Left hindlimb (tissue), 1 donor: ENCODE measurements around the gene CEACAM16.
A peak's percentile ranks its signal among the peaks of the same experiment; 100 is the strongest.
"Not testable (repeated sequence)": the region's sequence is repeated elsewhere in the genome, so short reads cannot be mapped to it uniquely, and the experiment has no call there.

Source experiments
- DNase-seq: peaks from one replicate; pipeline ENCODE4 v3.0.0-alpha.2; 2018

The CEACAM16 gene

DNA sequence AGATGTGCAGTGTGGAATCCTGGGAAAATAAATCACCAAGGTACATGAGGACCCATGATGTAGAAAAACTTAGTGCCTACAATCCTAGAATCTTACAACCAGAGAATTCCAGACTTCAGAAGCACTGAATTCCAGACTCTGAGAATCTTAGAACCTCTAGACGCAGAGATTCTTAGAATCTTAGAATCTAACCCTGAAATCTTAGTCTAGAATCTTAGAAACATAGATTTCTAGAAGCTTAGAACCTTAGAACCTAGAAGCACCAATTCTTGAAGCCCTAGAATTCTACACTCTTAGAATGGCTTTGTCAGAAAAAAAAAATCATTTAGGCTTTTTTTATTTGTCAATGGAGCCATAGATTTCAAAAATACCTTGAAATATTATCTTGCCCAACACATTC is 6.0 kb downstream of the CEACAM16 start:
- no peak for DNase-seq

DNA sequence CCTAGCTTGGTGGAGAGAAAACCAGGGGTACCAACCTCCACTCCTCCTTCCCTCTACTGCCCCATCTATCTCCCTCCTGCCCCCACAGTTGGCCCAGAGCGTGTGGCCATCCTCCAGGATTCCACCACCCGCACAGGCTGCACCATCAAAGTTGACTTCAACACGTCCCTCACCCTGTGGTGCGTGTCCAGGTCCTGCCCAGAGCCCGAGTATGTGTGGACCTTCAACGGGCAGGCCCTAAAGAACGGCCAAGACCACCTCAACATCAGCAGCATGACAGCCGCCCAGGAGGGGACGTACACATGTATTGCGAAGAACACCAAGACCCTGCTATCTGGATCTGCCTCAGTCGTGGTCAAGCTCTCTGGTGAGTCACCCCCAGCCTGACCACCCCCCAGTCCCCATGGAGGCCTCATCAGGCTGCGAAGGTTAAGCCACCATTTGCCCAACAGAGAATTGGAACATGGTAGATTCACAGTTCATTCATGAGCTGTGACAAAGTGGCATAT is 6.6 kb downstream of the CEACAM16 start:
- no peak for DNase-seq

DNA sequence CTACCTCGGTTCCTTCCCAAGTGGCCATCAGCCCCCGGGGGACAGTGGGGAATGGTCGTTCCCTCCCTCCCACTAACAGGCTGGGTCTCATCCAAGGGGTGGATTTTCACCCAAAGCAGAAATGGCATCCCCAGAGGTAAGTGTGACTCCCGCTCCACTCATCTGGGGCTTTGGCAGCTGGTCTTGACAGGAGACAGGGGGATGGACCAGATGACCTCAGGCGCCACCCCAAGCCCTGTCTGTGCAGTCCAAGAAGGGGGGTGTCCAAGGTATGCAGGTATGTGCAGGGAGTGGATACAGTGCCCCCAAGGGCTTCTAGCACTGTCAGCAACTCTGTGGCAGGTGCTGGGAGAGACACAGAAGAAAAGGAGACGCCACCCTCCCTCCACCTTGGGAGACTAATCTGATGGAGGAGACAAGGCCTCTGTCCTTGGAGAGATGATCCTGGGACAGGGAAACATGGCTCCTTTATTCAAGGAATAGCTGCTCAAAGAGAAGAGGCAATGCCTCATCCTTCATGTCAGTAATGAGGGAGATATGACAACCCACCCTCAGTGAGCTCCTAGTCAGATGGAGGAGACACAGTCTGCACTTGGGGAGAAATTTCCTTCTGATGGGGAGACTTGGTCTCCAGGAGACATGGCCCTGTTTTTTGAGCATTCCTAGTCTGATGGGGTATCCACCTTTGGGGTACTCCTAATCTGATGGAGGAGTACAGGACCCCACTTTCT is 7.7 kb downstream of the CEACAM16 start:
- no peak for DNase-seq

DNA sequence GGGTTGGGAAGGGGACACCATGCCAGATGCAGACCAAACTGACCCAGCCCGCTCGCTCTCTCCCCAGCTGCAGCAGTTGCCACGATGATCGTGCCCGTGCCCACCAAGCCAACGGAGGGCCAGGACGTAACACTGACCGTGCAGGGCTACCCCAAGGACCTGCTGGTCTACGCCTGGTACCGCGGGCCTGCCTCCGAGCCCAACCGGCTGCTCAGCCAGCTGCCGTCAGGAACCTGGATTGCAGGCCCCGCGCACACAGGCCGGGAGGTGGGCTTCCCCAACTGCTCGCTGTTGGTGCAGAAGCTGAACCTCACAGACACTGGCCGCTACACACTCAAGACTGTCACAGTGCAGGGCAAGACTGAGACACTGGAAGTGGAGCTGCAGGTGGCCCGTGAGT is 8.8 kb downstream of the CEACAM16 start:
- DNase-seq = no peak

DNA sequence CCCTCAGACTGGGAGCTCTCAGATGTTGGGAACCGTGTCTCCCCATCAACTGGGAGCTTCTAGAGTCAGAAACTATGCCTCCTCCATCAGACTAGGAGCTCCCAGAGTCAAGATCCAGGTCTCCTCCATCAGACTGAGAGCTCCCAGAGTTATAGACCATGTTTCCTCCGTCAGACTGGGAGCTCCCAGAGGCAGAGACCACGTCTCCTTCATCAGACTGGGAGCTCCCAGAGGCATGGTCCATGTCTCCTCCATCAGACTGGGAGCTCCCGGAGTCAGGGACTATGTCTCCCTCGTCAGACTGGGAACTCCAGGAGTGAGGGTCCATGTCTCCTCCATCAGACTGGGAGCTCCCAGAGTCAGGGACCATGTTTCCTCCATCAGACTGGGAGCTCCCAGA is 10.0 kb downstream of the CEACAM16 start:
- no peak for DNase-seq

DNA sequence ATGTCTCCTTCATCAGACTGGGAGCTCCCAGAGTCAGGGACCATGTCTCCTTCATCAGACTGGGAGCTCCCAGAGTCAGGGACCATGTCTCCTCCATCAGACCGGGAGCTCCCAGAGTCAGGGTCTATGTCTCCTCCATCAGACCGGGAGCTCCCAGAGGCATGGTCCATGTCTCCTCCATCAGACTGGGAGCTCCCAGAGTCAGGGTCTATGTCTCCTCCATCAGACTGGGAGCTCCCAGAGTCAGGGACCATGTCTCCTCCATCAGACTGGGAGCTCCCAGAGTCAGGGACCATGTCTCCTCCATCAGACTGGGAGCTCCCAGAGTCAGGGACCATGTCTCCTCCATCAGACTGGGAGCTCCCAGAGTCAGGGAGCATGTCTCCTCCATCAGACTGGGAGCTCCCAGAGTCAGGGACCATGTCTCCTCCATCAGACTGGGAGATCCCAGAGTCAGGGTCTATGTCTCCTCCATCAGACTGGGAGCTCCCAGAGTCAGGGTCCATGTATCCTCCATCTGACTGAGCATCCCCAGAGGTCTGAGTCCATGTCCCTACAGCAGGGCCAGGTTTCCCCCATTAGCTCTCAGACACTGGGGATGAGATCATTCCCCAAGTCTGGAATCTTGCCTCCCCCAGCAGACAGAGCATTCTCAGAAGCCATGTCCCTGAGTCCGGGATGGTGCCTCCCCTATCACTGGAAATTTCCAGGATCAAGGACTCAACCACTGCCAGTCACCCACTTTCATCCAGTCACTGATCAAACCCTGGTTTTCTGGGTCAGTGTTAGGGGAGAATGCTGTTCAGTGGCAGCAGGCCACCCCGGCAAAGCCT is 10.7 kb downstream of the CEACAM16 start:
- not testable (repeated sequence) for DNase-seq

DNA sequence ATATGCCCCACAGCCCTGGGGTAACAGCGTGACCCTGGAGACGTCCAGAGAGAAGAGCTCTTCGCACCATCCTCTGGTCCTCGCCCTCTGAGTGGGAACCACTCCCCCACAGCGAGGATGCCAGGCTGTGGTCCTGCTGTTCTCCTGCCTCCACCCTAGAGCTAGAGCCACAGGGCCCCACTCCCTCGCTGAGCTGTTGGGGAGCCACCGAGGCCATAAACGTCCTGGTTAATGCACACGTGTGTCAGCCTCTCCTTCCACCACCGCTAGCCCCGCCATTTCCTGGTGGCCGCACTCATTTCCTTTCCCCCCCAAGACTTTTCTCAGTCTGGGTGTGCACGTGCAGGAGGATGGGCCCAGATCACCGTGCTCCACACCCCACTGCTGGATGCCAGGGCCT is 11.5 kb downstream of the CEACAM16 start:
- no peak for DNase-seq

DNA sequence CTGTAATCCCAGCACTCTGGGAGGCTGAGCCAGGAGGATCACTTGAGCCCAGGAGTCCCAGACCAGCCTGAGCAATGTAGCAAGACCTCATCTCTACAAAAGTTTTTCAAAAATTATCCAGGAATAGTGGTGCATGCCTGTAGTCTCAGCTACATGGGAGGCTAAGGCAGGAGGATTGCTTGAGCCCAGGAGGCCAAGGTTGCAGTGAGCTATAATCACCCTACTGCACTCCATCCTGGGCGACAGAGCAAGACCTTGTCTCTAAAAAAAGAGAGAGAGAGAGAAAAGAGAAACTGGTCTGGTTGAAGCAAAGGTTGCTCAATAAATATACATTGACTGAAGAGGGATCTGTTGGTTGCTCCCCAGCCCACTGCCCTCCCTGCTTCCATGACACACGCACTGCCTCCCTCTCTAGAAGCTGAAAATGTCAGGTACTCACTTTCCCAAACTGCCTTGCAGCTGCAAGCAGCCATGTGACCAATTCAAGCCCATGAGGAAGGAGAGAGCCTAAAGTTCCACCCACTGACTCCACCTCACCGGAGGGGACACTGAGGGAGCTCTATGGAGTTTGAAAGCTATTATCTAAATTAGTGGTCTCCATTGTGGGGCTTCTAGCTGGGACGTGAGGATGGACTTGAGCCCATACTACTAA is 14.0 kb downstream of the CEACAM16 start:
- DNase-seq = no peak

DNA sequence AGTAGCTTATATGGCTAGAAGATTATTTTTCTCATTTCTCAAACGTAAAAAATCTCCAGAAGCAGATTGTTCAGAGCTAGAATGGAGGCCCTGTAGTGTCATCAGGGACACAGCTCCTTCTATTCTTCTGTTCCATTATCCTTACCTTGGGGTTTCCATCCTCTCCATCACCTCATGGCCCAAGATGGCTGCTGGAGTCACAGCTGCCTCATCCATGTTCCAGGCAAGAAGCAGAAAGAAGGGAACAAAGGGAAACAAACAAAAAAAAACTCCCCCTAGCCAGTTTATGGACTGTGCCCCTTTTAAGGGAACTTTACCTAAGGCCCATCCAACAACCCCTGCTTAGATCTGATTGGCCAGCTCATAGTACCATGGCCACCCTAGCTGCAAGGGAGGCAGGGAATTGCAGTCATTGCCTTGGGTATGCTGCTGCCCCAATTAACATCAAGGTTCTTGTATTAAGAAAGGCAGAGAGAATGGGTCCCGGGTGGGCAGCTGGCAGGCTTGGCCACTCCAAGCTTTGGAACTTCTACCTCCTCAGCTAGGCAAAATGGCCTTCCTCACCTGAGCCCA is 15.7 kb downstream of the CEACAM16 start:
- no peak for DNase-seq

DNA sequence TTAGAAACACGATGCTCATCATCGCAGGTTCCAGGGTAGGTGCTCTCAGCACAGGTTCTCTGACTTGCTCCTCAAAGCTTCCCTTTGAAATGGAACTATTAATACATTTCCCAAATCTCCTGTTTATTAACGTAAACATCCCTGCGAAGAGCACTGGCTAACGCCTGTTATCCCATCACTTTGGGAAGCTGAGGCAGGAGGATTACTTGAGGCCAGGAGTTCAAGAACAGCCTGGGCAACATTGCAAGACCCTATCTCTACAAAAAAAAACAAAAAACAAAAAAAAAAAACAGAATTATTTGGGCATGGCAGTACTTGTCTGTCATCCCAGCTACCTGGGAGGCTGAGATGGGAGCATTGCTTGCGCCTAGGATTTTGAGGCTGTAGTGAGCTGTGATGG is 18.7 kb downstream of the CEACAM16 start:
- DNase-seq = no peak

DNA sequence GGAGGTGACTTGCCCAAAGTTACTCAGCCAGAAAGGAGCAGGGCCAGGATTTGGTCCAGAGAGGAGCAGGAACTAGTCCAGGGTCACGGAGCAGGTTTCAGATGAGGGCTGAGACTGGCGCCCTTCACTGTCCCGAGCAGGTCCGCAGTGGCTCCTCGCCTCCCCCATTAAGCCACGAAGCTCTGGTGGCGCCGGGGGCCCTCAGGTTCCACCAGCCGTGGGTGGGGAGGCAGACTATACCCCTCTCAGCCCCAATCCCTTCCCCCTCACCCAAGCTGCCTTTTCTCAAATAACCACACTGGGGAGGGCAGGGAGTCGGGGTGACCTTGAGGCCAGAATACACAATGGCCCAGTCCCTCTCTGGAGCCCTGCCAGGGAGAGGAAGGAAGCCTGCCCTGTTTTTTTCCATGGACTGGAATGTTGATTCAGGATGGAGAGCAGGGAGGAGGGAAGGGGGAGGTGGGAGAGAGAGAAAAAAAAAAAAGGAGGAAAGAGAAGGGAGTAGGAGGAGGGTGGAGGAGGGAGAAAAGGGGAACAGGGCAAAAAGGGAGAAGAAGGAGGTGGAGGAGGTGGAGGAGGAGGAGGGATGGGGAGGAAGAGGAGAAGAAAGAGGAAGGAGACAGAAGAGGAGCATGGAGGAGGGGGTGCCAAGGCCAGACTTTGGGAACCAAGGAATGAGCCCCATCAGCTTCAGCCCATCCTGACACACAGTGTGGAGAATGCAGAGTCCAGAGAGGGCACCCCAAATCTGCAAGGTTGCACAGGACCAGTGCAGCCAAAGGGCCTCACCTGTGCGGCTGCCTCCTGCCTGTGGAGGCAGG is 19.7 kb downstream of the CEACAM16 start:
- peak; percentile 64 for DNase-seq

DNA sequence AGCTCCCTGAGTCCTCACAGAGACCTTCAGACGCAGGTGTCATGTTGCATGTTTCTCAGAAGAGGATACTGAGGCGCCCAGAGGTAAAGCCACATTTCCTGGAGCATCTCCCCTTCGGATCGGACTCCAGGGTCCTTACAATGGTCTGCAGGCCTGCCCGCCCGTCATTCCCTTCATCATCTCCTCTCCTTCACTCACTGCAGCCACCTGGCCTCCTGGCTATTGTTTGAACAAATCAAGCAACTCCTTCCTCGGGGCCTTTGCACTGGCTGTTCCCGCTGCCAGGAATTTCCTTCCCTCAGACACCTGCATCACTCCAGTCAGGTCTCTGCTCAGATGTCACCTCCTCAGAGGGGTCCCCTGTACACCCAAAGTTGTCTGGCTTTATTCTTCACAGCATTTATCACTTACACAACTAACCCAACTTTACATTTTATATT is 20.3 kb downstream of the CEACAM16 start:
- no peak for DNase-seq

DNA sequence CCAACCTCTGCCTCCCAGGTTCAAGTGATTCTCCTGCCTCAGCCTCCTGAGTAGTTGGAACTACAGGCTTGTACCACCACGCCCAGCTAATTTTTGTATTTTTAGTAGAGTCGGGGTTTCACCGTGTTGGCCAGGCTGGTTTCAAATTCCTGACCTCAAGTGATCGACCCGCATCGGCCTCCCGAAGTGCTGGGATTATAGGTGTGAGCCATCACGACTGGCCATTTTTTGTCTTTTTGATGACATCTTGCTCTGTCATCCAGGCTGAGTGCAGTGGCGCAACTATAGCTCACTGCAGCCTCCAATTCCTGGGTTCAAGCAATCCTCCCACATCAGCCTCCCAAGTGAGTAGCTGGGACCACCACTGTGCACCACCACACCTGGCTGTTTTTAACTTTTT is 21.4 kb downstream of the CEACAM16 start:
- not testable (repeated sequence) for DNase-seq

DNA sequence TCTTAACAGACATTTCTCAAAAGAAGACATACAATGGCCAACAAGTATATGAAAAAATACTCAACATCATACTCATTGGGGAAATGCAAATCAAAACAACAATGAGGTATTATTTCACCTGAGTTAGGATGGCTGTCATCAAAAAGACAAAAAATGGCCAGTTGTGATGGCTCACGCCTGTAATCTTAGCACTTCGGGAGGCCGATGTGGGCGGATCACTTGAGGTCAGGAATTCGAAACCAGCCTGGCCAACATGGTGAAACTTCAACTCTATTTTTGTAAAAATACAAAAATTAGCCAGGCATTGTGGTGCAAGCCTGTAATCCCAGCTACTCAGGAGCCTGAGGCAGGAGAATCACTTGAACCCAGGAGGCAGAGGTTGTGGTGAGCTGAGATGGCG is 22.0 kb downstream of the CEACAM16 start:
- DNase-seq = no peak

DNA sequence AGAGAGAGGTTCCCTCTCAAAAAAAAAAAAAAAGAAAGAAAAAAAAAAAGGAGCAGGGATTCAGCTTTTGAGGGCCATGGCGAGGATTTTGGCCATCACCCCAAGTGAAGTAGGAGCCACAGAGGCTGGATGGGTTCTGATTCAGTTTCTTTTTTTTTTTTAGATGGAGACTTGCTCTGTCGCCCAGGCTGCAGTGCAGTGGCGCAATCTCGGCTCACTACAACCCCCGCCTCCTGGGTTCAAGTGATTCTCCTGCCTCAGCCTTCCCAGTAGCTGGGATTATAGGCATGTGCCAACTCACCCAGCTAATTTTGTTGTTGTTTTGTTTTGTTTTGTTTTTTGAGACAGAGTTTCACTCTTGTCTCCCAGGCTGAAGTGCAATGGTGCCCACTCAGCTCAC is 22.4 kb downstream of the CEACAM16 start:
- not testable (repeated sequence) for DNase-seq

DNA sequence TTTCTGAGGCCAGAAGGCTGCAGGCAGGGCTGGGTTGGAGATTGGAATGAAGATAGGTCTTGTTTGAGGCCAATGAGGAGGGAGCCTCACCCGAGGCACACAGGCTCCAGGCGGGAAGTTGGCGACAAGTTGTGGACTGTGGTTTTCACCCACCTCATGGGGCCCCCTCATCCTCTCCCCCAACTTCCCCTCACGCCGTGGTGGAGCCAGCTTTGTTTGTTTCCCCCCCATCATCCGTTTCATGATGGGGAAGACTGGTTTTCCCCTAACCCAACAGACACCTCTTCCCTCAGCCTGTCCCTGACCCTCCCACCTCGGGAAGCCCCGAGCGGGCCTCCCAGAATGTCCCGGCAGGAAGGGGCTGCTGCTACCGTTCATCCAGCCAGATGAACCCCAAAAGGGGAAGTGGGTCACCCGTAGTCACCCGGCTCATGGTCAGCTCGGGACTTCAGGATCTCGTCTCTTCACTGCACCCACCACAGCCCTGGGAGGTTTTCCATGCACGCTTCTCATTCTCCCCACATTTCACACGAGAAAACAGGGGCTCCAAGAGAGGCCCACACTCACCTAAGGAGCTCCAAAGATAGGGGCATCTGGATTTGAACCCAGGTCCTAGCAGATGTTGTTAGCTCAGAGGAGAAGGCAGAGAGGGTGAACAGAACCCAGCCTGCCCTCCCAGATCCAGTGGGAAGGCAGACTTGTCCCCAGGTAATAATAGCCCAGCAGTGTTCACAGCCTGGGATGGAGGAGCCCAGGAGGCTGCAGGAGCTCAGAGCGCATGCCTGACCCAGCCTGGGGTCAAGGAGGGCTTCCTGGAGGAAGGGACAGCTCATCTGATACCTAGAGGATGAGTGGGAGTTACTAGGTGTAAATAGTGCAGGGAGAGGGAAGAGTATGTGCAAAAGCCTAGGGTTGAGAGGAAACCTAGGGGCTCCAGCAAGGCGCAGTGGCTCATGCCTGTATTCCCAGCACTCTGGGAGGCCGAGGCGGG is 23.5 kb downstream of the CEACAM16 start:
- DNase-seq = no peak

DNA sequence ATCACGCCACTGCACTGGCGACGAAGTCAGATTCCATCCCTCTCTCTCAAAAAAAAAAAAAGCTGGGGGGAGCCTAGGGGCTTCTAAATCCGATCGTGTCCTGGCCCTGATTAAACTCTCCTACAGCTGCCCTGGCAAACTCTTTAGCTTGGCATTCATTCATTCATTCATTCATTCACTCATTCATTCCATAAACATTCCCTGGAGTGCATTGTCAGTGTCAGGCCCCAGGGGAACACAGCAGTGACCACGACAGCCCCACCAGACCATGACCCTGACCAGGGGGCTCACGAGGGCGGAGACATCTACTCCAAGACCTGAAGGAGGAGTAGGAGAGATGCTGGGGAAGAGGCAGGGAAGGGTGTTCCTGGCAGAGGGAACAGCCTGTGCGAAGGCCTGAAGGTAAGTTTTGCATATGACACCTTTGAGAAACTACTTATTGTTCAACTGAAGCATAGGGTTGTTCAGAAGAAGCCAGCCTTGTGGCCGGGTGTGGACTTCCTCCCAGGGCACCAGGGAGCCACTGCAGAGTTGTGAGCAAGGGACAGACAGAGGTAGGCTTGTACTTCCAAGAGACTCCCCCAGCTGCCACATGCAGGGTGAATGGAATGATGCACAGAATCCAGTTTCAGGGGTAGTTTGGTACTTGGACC is 24.5 kb downstream of the CEACAM16 start:
- DNase-seq = no peak

DNA sequence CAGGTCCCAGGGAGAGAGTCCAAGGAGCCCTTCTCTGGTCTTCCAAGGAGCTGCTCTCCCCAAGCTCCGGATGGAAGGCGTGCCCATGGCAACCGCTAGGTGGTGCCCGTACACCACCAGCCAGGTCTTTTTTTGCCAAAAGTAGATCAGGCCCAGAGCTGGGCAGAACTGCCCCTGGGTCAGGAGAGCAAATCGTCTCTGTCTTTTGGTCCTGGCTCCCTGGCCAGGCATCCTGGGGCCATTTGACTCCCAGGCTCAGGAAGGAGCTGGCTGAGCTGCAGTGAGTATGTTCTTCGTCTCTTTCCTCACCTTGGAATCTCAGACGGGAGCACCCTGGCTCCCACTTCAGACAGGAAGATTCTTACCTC is 25.0 kb downstream of the CEACAM16 start:
- peak; percentile 87 for DNase-seq

DNA sequence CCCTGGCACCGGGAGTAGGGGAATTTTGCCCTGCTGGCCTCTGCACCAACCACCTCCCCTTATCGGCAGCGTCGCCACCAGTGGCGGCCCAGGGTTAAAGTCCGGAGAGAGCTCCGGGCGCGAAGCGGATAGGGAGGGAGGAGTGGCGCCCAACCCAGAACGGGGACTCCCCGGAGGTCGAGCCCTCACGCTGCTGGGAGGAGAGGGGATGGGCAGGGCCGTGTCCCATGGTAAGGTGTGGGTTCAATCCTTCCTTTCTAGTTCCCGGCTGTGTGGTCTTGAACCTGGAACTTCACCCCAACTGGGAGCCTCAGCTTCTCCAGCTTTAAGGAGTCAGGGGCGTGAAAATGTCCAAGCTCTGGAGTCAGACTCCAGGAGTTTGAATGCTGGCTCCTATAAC is 26.3 kb downstream of the CEACAM16 start:
- DNase-seq = no peak

DNA sequence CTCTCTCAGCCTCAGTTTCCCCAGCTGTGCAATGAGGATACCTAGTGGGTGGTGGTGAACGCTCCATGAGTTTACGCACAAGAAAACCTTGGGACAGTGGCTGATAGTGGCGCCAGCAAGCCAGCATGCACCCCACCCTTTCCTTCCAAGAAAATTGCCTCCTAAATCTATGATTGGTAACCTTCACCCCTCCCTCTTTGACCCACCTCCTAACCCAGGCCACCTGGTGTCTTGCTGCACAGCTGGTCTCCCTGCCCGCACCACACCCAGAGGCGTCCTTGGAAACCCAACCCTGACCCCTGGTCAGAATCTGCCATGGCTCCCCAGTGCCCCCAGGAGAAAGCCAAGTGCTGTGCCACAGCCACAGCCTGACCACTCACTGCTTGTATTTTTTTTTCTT is 26.7 kb downstream of the CEACAM16 start:
- no peak for DNase-seq

DNA sequence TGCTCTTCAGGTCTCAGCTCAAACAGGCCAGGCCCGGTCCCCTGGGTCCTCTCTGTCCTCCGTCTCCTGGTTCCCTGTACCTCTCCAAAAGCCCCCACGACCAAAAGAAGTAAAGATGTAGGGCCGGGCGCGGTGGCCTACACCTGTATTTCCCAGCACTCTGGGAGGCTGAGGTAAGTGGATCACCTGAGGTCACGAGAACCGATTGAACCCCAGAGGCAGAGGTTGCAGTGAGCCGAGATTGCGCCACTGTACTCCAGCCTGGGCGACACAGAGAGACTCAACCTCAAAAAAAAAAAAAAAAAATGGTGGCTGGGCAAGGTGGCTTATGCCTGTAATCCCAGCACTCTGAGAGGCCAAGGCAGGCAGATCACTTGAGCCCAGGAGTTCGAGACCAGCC is 27.5 kb downstream of the CEACAM16 start:
- no peak for DNase-seq
